Uterus (tissue), 4 donors: ENCODE data around the gene AKT3. TPM values are rescaled to one million over a fixed set of nuclear protein-coding genes. Genes with fewer than 3 reads are reported as not detected.

ENCODE experiments used
- DNase-seq, 2 donors: peaks; one replicate each; pipeline ENCODE4 v3.0.0-alpha.2; 2019 to 2020
- H3K27ac ChIP-seq, 2 donors: fragments of 200-600 bp; sonication (generic); 1 replicate in 1 of 2; 2 replicates in 1 of 2; pipeline ENCODE4 v1.5.1; 2016 to 2018
- H3K27me3 ChIP-seq, 2 donors: fragments of 200-600 bp; sonication (generic); one replicate each; pipeline ENCODE4 v1.5.1; 2018 to 2019; ENCODE audit warnings: control low read depth in 1 of 2
- H3K36me3 ChIP-seq, 2 donors: fragments of 200-600 bp; sonication (generic); one replicate each; pipeline ENCODE4 v1.5.1; 2019; ENCODE audit warnings: control low read depth in 1 of 2
- H3K4me1 ChIP-seq, 2 donors: fragments of 200-600 bp; sonication (generic); one replicate each; pipeline ENCODE4 v1.5.1; 2018 to 2019; ENCODE audit warnings: control low read depth in 1 of 2
- H3K4me3 ChIP-seq, 2 donors: fragments of 200-600 bp; sonication (generic); 1 replicate in 1 of 2; 2 replicates in 1 of 2; pipeline ENCODE4 v1.5.1; 2018 to 2019; ENCODE audit warnings: mild to moderate bottlenecking in 1 of 2
- H3K9me3 ChIP-seq, 2 donors: fragments of 200-600 bp; sonication (generic); one replicate each; pipeline ENCODE4 v1.5.1; 2019; ENCODE audit warnings: control low read depth in 1 of 2
- CTCF ChIP-seq, 4 experiments: fragments of 200-600 bp in 2 of 4; fragments of 450-650 bp in 2 of 4; sonication (generic) in 2 of 4; IDR thresholded peaks; one replicate each; pipeline ENCODE4 v1.5.1; 2016 to 2019; ENCODE audit warnings: antibody characterized with exemption in 4 of 4, mild to moderate bottlenecking in 2 of 4, moderate library complexity in 1 of 4
- POLR2A ChIP-seq, 2 donors: fragments of 450-650 bp; IDR thresholded peaks; one replicate each; pipeline ENCODE4 v1.6.1; 2016; ENCODE audit warnings: antibody characterized with exemption in 2 of 2, mild to moderate bottlenecking in 1 of 2, moderate library complexity in 1 of 2
- intact Hi-C: fragments of 100-400 bp; cut with DNase I; formaldehyde crosslinking; loops from one replicate; pipeline ENCODE4 v1.15.1; 2023; ENCODE audit warnings: low total_unique reads
- total RNA-seq, 4 donors: library from RNA; depleted of rRNA in 3 of 4; stranded (reverse); fragments of >200 nt in 3 of 4; gene quantifications; one replicate each; pipeline versions ENCODE4 v1.1.0 to v1.2.4, GENCODE V29; 2014 to 2023
- donor health status: DM: yes; HTN: yes; CAD: no.

Gene AKT3
- total RNA-seq, 4 donors from 2014 or later, result 39.2 to 227 (median 97.6) TPM

DNA sequence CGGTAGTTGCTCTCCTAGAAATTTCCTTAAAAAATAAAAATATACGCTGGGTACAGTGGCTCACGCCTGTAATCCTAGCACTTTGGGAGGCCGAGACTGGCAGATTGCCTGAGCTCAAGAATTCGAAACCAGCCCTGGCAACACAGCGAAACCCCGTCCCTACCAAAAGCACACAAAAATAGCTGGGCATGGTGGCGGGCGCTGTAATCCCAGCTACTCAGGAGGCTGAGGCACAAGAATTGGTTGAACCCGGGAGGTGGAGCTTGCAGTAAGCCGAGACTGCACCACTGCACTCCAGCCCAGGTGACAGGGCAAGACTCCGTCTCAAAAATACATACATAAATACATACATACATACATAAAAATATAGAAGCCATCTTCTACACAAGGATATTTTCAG, 262.8 kb downstream of the AKT3 start:
- Histone ChIP-seq H3K4me1 (no peaks in the 10 kb centered on the region), H3K9me3 (peaks cover 0 to 36% of the 10 kb centered on the region in 2 donors), H3K36me3 (no peaks in the 10 kb centered on the region), H3K27me3 (no peaks in the 10 kb centered on the region), H3K27ac (no peak overlapping the region), H3K4me3 (no peak overlapping the region)
- intact Hi-C loops, result no loop called here
- no peak for DNase-seq
- TF ChIP-seq POLR2A (IDR thresholded peaks at IDR 0.05) (no peak), CTCF (IDR thresholded peaks at IDR 0.05) (no peak)

DNA sequence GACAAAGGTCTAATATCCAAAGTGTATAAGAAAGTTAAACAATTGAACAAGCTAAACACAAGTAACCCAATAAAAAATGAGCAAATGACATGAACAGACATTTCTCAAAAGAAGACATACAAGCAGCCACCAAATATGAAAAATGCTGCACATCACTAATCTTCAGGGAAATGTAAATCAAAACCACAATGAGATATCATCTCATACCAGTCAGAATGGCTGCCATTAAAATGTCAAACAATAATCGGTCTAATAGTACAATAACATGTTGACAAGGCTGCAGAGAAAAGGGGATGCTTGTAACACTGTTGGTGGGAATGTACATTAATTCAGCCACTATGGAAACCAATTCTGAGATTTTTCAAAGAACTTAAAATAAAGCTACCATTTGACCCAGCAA, 264.1 kb downstream of the AKT3 start:
- TF ChIP-seq POLR2A (IDR thresholded peaks at IDR 0.05), result no peak
- no peak for TF ChIP-seq CTCF (IDR thresholded peaks at IDR 0.05)
- DNase-seq, result no peak
- peaks cover 0 to 48% of the 10 kb centered on the region in 2 donors for H3K9me3 ChIP-seq
- intact Hi-C loops, result no loop called here
- H3K36me3 ChIP-seq, result no peaks in the 10 kb centered on the region
- H3K4me1 ChIP-seq, result no peaks in the 10 kb centered on the region
- no peaks in the 10 kb centered on the region for H3K27me3 ChIP-seq
- H3K4me3 ChIP-seq, result no peak overlapping the region
- no peak overlapping the region for H3K27ac ChIP-seq

DNA sequence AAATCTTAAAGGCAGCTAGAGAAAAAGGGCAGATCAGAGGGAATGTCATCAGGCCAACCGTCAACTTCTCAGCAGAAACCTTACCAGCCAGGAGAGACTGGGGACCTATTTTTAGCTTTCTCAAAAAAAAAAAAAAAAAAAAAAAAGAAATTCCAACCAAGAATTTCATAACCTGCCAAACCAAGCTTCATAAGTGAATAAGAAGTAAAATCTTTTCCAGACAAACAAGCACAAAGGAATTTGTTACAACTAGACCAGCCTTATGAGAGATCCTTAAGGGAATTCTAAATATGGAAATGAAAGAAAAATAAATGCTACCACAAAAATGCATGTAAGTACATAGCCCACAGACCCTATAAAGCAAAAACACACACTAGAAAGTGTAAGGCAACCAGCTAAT, 267.7 kb downstream of the AKT3 start:
- no peaks in the 10 kb centered on the region for H3K4me1 ChIP-seq
- TF ChIP-seq CTCF (IDR thresholded peaks at IDR 0.05) (no peak), POLR2A (IDR thresholded peaks at IDR 0.05) (no peak)
- H3K4me3 ChIP-seq, result no peak overlapping the region
- no peak for DNase-seq
- no peaks in the 10 kb centered on the region for H3K27me3 ChIP-seq
- no peaks in the 10 kb centered on the region for H3K36me3 ChIP-seq
- no peak overlapping the region for H3K27ac ChIP-seq
- H3K9me3 ChIP-seq, result peaks cover 0 to 52% of the 10 kb centered on the region in 2 donors
- intact Hi-C loops, result no loop called here

DNA sequence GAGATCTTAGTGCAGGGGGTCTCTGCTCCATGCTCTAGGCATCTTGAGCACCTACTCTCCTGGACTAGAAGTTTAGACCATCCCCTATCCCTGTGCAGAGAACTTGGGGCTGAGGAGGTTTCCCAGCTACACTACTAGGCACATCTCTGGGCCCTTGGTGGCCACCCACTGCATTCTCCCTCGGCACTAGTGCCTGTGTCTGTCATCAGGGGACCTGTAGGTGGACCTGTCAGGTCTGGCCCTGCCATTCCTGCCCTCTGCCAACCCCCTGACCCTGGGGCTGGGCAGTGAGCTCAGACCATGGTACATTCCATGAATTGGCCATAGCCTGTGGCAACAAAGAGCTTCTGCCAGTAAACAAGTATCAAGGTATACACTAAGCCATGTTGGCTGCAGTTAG, 269.1 kb downstream of the AKT3 start:
- Histone ChIP-seq H3K4me1 (no peaks in the 10 kb centered on the region), H3K27me3 (no peaks in the 10 kb centered on the region), H3K4me3 (no peak overlapping the region), H3K36me3 (no peaks in the 10 kb centered on the region), H3K9me3 (peaks cover 0 to 52% of the 10 kb centered on the region in 2 donors), H3K27ac (no peak overlapping the region)
- no peak for DNase-seq
- no peak for TF ChIP-seq CTCF (IDR thresholded peaks at IDR 0.05)
- TF ChIP-seq POLR2A (IDR thresholded peaks at IDR 0.05), result no peak
- intact Hi-C loops, result no loop called here

GRCh38 chr1:243580072-243580471, 270.0 kb downstream of the AKT3 start:
- no peaks in the 10 kb centered on the region for H3K36me3 ChIP-seq
- intact Hi-C loops, result no loop called here
- peaks cover 0 to 45% of the 10 kb centered on the region in 2 donors for H3K9me3 ChIP-seq
- TF ChIP-seq CTCF (IDR thresholded peaks at IDR 0.05), result no peak
- no peak for TF ChIP-seq POLR2A (IDR thresholded peaks at IDR 0.05)
- H3K4me1 ChIP-seq, result no peaks in the 10 kb centered on the region
- no peaks in the 10 kb centered on the region for H3K27me3 ChIP-seq
- H3K4me3 ChIP-seq, result no peak overlapping the region
- DNase-seq, result no peak
- no peak overlapping the region for H3K27ac ChIP-seq
